ENCODE measurements around the gene BPIFB2.

BPIFB2 gene

GRCh38 chr20:32976746-32977145 is 30.8 kb upstream of the BPIFB2 start:
- no peak for DNase-seq (ENCODE audit: low spot score)
- TF ChIP-seq, protein P1, sequence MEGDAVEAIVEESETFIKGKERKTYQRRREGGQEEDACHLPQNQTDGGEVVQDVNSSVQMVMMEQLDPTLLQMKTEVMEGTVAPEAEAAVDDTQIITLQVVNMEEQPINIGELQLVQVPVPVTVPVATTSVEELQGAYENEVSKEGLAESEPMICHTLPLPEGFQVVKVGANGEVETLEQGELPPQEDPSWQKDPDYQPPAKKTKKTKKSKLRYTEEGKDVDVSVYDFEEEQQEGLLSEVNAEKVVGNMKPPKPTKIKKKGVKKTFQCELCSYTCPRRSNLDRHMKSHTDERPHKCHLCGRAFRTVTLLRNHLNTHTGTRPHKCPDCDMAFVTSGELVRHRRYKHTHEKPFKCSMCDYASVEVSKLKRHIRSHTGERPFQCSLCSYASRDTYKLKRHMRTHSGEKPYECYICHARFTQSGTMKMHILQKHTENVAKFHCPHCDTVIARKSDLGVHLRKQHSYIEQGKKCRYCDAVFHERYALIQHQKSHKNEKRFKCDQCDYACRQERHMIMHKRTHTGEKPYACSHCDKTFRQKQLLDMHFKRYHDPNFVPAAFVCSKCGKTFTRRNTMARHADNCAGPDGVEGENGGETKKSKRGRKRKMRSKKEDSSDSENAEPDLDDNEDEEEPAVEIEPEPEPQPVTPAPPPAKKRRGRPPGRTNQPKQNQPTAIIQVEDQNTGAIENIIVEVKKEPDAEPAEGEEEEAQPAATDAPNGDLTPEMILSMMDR (IDR thresholded peaks at IDR 0.05; ENCODE audit: borderline replicate concordance, control extremely low read depth, extremely low read depth, insufficient read depth, missing control alignments), result no peak
- in situ Hi-C loops (cut with MboI; ENCODE audit: low sequenced_read_pairs, unreplicated experiment), result no loop called here

DNA sequence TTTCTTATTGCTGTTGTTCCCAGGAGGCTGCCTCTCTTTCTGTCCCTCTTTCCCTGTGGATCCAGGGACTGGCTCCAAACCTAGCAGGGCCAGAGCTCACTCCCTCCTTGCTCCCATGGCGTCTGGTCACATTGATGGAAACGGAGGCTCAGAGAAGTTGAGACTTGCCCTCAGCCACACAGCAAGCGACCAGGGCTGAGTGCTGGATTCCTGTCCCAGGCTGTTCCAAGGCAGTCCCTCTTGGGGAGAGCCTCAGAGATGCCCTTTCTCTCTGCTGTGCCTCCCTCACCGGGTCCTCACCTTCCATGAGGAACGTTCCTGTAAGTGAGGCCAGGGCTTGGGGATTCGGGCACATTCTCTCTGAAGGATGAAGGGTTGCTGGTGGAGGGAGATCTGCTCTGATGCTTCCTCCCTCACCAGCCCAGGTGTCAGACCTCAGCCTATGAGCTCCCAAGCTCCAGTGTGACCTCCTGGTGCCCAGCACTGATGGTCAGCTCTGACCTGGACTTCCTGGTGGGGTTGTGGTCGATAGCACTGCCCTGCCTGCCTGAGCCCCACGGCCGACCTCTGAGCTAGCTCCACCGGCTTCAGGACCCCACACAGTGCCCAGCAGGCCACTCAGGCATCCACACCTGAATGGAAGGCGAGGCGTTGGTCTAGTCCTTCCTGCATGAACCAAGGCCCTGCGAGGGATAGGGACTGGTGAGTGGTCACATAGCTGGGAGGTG is 30.1 kb upstream of the BPIFB2 start:
- TF ChIP-seq, protein P1 (IDR thresholded peaks at IDR 0.05; ENCODE audit: borderline replicate concordance, control extremely low read depth, extremely low read depth, insufficient read depth, missing control alignments), result no peak
- no peak for DNase-seq (ENCODE audit: low spot score)
- in situ Hi-C loops (cut with MboI; ENCODE audit: low sequenced_read_pairs, unreplicated experiment), result no loop called here

DNA sequence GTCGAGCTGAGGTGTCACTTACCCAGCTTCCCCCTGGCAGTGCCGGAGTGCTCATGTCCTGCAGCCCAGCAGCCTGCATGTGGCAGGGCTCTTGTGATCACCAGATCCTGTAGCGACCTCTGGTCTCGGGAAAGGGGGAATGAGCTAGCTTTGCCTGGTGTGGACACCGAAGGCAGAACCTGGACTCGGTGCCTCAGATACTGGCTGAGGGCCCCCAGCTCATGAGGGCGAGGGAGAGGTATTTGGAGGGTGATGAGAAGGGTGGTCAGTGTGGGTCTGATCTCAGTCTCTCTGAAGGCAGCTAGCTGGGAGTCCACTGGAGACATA is 29.5 kb upstream of the BPIFB2 start:
- no peak for DNase-seq (ENCODE audit: low spot score)
- in situ Hi-C loops (cut with MboI; ENCODE audit: low sequenced_read_pairs, unreplicated experiment), result no loop called here
- TF ChIP-seq, protein P1 (IDR thresholded peaks at IDR 0.05; ENCODE audit: borderline replicate concordance, control extremely low read depth, extremely low read depth, insufficient read depth, missing control alignments), result no peak

GRCh38 chr20:32979201-32979998 is 28.1 kb upstream of the BPIFB2 start:
- TF ChIP-seq, protein P1 (IDR thresholded peaks at IDR 0.05; ENCODE audit: borderline replicate concordance, control extremely low read depth, extremely low read depth, insufficient read depth, missing control alignments), result no peak
- in situ Hi-C loops (cut with MboI; ENCODE audit: low sequenced_read_pairs, unreplicated experiment), result no loop called here
- no peak for DNase-seq (ENCODE audit: low spot score)

DNA sequence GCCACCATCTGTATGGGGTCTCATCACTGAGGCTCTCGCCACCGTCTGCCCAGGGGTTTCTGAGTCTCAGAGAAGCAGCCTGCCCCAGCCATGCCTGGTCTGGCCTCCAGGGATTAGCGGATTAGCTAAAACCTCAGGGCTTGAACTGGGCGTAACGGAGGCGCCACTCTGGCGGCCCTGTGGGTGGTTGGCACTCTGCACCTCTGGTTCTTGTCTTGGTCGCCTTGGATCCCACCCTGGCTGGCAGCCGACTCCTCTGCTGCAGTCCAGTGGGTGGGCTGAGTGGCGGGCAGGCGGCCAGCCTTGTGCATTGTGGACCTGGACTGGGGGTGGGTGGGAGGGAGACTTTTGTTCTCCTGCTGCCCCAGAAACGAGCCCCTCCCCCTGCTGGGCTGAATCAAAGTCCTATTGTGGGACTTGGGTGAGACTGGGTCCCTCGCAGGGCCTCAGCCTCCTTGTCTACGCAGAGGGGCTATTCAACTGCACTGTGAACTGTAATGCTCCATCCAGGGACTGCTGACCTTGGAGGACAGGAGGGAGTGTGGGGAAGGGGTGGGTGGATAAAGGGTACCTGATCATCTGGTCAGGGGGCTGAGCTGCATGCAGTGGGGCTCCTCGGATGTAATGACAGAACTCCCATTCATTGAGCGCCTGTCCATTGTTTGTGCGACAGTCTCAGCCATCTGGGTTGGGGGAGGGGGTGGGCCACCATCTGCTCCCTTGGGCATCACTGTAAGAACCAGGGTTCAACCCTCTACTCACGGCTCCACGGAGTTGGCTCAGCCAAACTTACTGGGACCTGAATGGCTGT is 27.2 kb upstream of the BPIFB2 start:
- in situ Hi-C loops (cut with MboI; ENCODE audit: low sequenced_read_pairs, unreplicated experiment), result no loop called here
- DNase-seq (ENCODE audit: low spot score), result no peak
- TF ChIP-seq, protein P1 (IDR thresholded peaks at IDR 0.05; ENCODE audit: borderline replicate concordance, control extremely low read depth, extremely low read depth, insufficient read depth, missing control alignments), result no peak

DNA sequence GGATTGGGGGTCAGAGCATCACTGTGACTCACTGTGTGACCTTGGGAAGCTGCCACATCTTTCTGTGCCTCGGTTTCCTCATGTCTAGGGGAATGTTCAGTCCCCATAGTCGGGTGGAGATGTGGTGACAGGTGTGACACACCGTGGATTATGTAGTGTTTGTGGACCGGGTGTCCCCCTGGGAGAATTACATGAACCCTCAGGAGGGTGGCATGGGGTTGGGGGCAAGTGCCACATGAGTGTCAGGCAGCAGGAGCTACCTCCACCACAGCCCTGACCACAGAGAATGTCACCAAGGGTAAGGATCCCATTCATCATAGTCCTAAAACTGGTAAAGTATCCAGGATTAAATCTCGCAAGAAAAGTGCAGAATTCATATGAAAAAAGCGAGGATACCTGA is 26.5 kb upstream of the BPIFB2 start:
- in situ Hi-C loops (cut with MboI; ENCODE audit: low sequenced_read_pairs, unreplicated experiment), result no loop called here
- no peak for DNase-seq (ENCODE audit: low spot score)
- TF ChIP-seq, protein P1 (IDR thresholded peaks at IDR 0.05; ENCODE audit: borderline replicate concordance, control extremely low read depth, extremely low read depth, insufficient read depth, missing control alignments), result no peak

Data from GM13976 (cell line).